Measurements from ENCODE around the gene ST3GAL4.
"Not testable (repeated sequence)": the region's sequence is repeated elsewhere in the genome, so short reads cannot be mapped to it uniquely, and the experiment has no call there.

ST3GAL4 gene

GRCh38 chr11:126331286-126331685, 24.2 kb upstream of the ST3GAL4 start:
- DNase-seq = no peak

DNA sequence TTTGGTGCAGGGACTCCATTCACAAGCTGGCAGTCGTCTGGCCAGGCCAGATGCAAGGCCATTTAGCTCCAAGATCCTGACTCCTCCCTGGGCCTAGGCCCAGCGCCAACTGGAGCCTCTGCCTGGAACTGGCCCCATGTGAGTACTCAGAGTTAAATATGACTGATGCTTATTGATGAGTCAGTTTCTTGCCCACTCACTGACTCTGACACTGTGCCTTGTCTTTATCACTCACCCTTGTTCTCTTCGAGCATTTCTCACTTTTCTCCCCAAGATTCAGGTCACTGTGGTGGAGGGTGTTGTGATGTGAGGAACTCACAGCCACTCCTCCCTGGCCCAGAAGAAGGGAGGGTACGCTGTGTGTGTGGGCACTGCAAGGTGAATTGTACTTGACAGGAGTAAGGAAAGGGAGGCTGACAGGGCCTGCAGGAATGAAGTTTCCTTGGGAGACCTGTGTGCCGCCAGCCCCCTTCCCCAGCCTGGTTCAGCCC, 23.2 kb upstream of the ST3GAL4 start:
- no peak for DNase-seq

GRCh38 chr11:126333142-126333541, 22.3 kb upstream of the ST3GAL4 start:
- DNase-seq = no peak

DNA sequence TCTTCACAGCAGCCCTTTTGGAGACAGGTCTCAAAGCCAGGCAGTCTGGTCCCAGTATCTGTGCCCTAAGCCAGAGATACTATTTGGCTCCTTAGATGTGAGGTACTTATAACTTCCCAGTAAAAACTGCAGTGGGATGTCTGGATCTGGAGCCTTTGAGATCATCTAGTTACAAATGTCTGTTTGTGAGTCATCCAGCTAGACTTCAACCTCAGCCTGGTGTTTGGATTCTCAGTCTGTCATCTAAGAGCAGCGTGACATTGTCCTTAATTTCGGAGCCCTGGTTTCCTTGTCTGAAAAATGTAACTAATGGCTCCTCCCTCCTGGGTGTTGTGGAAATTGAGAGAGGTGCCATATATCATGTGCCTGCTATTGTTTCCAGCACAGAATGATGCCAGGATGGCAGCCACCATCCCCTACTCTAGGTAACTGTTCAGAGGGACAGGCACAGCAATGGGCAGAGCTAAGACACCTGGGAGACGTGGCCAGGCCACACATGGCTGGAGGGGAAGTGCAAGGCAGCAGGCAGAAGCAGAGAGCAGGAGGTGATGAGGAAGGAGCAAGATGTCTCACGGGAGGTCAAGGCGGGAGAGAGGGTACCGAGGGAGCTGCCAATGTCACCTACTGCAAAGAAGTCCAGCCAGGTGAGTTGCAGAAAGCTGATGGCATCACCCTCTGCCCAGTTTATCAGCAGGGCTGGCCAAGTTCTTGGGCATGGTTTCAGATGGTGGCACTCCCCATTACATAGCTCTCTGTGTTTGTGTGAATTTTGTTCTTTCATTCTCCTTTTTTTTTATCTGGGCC, 20.6 kb upstream of the ST3GAL4 start:
- no peak for DNase-seq

DNA sequence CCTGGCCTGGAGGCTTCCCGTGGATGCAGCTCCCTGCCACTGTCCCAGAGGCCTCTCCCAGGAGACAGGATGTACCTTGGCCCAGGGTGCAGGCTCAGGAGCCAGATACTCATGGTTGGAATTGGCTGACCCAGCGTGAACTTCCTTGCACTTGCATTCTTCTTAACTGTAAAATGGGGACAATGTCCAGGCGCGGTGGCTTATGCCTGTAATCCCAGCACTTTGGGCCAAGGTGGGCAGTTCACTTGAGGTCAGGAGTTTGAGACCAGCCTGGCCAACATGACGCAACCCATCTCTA, 20.1 kb upstream of the ST3GAL4 start:
- DNase-seq = no peak

DNA sequence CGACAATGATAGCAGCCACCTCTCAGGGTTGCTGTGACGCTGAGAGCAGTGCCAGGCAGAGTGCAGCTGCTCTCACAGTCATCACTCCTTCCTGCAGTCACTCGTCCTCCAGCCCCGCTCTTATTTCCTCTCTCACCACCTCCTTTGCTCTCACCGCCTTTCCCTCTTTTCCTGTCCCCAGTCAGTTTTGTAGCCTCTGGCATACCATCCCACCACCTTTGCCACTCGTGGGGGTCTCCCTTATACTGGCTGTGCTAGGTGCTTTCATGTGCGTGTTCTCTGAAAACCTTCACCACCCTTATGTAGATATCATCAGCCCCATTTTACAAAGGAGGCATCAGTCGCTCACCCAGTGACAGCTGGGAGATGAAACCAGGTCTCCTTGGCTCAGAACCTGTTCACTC, 19.3 kb upstream of the ST3GAL4 start:
- DNase-seq = no peak

GRCh38 chr11:126336671-126337101, 18.8 kb upstream of the ST3GAL4 start:
- DNase-seq = no peak

GRCh38 chr11:126337126-126337473, 18.4 kb upstream of the ST3GAL4 start:
- DNase-seq = no peak

DNA sequence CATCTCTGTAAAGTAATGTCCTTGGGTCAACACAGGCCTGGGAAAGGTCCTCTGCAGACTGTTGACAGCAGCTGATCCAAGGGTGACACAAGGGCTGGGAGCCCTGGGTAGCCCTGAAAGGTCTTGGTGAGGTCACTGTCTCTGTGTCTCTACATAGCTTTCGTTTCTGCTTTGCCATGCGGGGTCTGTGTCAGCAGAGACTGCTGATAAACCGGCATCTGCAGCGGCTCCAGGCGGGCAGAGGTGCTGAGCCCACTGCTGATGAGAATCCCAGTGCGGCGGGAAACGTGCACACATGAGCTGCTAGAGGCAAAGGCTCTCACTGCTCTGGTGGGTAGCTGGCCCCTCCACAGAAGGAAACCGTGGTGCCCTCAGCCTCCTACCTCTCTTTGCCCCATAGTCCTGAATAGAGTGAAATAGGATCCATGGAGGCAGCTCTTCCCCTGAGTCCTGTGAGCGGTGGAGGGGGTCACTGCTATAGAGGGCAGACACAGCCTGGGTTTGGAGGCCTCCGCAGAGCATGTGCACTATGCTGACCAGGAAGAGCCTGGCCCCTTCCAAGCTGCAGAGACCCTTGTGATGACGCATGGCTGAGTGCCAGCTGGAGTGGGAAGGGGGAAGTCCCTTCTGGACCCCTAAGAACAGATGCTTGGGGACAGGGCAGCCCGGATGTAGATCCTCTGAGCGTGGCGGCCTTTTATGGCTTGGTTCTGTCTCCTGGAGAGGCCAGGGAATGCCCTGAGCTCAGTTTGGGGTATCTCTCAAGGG, 17.8 kb upstream of the ST3GAL4 start:
- DNase-seq = no peak

- DNase-seq = no peak
Measured at GRCh38 chr11:126338346-126339055, 17.0 kb upstream of the ST3GAL4 start.

DNA sequence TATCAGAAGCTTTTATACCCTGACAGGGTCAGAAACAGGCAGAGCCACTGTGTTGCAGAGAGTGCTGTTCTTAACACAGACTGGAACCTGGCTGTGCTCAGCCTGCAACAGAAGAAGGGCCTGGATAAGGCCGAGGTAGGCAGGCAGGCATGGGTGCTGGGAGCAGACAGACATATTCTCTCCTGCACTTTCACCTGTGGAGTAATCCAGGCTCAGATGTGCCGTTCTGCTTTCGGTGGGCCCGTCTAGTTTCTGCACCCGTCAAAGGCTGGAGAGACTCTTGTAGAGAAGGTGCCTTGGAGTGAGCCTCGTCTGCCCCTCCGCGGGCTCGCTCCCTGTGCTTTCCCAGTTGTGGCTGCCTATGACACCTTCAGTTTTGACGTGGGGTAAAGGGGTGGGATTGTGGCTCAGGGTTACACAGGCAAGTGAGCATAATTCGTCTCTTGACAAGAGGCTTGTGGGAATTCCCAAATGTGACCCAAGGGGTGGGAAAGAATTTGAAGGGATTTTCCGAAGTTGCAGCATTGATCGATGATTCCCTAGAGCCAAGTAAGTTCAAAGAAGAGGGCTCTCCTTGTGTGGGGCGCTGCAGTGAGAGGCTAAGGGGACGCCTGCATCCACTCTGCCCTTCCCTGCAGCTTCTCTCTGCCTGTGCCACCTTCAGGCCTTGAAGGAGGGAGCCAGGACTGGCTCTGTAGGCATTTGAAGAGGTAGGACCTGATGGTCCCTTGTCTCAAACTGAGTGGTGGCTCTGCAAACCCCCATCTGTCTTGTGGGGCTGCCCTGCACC, 16.2 kb upstream of the ST3GAL4 start:
- DNase-seq = no peak

DNA sequence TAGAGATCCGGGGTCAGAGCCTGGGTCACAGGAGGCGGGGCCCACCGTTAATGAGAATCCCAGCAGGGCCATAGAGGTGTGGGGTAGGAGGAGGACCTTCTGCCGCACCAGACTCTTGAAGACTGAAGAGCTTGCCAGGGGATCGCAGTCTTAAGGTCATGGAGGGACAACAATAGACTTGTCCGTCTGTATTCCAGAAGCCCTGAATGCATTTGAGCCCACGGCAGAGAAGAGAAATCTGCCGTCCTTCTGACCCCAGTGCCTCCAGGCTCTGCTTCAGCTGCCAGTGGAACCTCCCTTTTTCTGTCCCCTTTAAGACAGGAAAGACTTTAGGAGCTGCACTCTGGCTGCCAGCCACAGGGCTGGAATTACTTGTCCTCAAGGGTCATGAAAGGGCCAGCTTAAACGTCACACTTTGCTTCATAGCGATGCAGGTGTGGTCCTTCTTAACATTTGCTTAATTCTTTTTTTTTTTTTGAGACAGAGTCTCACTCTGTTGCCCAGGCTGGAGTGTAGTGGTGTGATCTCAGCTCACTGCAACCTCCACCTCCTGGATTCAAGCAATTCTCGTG, 15.5 kb upstream of the ST3GAL4 start:
- no peak for DNase-seq

DNA sequence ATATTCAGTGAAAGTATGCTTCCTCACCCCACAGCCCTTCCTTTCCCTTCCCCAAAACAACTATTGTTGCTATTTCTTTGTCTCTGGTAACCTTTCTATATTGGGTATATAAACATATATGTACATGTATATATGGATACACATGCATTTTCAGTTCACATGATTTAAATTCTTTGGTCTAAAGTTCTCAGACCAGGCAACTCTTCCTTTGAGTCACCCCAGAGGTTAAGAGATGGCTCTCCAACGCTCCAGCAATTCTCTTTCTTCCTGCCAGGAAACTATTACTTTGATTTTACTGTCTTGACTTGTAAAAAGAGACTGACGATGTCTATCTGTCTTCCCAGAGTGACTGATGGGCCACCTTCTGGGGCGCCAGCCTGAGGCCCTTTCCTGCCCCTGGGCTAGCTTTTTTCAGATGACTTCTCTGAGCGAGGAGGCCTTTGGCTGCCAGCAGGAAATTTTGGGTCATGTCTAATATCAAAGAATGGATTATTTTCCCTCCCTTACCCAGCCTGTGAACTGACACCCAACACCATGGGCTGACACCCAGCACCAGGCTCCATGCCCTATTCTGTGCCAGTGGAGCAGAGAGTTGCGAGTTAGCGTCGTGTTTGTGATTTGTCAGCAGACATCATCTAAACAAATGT, 14.4 kb upstream of the ST3GAL4 start:
- DNase-seq = no peak

GRCh38 chr11:126341760-126342161, 13.7 kb upstream of the ST3GAL4 start:
- no peak for DNase-seq

- no peak for DNase-seq
Measured at GRCh38 chr11:126343051-126343450, 12.4 kb upstream of the ST3GAL4 start.

DNA sequence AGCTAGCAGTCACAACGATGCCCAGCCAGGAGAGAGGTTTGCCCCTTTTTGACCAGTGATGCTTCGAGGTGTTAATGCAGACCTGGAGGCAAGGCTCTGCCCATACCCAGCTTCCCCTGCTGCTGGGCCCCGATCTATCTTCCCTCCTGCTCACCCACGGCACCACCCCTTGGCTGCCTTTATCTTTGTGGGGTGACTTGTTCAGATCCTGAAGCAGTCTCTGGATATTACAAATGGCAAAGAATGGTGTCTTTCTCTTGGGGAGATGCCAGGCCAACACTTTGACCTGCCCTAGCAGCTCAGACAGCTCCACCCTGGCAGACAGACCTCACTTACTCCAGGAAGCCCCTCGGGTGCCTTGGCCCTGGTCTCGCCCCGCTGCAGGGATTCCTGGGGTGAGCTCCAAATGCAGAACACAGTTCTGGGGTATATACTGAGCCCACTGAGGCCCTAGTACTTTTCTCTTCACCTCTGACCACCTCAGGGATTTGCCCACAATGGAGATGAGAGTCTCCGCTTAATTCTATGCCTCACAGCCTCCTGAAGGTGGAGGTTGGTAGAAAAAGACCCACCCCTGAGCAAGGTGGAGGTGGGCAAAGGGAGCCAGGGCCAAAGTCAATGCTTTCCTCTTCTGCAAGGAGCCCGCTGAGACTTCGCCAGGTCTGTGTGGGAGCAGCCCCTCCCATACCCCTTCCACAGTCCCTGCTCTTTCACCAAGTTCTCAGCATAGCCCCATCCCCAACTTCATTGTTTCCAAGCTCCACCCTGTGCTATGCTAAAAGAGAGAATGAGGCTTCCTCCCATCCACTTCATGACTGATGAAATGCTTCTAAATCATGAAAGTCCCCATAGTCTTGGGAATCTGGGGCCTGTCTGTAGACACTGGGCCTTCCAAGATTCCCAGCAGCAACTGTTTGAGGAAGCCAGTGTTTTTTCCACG, 11.1 kb upstream of the ST3GAL4 start:
- no peak for DNase-seq

DNA sequence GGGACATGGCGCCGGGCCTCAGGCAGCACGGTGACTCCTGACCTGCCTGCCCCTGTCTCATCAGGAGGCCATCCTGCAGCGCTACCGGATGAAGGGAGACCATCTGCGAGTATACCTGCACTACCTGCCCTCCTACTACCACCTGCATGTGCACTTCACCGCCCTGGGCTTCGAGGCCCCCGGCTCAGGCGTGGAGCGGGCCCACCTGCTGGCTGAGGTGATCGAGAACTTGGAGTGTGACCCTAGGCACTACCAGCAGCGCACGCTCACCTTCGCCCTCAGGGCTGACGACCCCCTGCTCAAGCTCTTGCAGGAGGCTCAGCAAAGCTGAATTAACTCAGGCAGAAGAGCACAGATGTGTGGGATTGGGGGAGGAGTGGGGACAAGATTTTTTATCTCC, 10.2 kb upstream of the ST3GAL4 start:
- DNase-seq = no peak

DNA sequence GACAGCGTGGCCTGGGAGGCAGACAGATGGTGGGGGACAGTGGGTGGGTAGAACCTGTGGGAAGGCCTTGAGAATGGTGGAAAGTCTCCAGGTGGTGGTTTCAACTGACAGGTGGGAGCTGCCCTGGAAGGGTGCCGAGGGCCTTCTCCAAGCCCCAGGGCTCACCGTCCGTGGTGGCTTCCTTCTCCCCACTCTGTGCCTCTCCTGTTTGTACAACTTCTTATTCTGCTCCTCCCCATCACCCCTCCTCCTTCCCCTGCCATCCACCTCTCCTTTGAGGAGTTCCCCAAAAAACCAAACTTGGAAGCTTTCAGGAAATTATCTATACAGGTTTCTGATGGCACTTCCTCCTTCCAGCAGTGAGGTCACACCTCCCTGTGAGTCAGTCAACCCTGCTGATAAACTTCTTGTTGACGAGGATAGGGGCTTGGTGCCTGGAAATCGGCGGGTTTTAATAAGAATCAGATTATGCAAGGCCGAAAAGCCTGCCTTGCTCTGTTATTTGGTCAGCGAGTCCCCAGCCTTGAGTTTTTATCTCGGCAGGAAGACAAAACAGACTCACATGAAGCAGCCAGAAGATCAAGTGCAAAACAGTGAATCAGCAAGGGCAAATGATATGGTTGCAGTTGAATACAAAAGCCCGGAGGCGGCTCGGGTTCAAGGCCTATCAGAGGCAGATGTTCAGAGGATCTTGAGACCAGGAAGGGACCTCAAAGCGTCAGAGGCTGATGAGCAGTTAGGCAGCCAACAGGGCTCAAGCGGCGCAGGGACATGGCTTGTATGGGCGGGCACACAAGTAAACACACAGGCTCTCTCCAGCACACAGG, 9.5 kb upstream of the ST3GAL4 start:
- DNase-seq = no peak

DNA sequence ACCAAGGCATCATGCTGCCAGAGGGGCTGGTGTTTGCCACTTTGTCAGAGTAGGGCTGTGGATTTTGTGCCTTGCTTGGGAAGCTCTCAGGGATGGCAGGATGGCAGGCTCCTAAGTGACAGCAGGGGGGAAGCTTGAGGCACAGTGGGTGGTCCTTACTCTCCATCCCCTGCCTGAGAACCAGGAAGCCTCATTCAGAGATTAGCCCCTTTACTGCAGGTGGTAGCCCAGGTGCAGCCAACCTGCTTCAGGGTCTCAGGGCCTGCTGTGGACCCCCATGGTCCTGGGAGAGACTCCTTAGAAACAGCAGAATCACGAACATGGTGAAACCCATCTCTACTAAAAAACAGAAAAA, 8.9 kb upstream of the ST3GAL4 start:
- no peak for DNase-seq

GRCh38 chr11:126346946-126347345, 8.5 kb upstream of the ST3GAL4 start:
- not testable (repeated sequence) for DNase-seq
